ENCODE results near the gene CA6. TPM values are rescaled to one million over a fixed set of nuclear protein-coding genes. Genes with fewer than 3 reads are reported as not detected.

The CA6 gene
- total RNA-seq, 1 experiment from 2014 or later: not detected

DNA sequence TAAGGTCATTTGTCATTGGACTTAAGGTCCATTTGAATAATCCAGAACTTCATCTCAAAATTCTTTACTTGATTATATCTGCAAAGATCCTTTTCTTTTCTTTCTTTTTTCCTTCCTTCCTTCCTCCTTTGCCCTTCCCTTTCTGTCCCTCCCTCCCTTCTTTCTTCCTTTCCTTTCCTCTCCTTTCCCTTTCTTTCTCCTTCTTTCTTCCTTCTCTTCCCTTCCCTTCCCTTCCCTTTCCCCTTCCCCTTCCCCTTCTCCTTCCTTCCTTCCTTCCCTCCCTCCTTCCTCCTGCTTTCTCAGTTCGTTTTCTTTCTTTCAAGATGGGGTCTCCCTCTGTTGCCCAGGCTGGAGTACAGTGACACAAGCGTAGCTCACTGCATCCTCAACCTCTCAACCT lies 35.5 kb downstream of the CA6 start:
- ChIA-PET POLR2A (no interaction called here), CTCF (no interaction called here)
- Histone ChIP-seq H3K4me3 (ENCODE audit: low read depth in 2 of 2, low read length in 2 of 2) (no peak overlapping the region), H3K9me3 (ENCODE audit: control insufficient read depth, insufficient read depth, low read depth, low read length) (no peaks in the 10 kb centered on the region), H3K36me3 (ENCODE audit: control insufficient read depth, insufficient read depth, low read length) (no peaks in the 10 kb centered on the region), H3K4me1 (ENCODE audit: control insufficient read depth, insufficient read depth, low read length) (peaks cover 20% of the 10 kb centered on the region), H3K27me3 (ENCODE audit: control insufficient read depth, insufficient read depth, low read length) (no peaks in the 10 kb centered on the region), H3K27ac (ENCODE audit: low read length) (no peak overlapping the region)
- ATAC-seq (no peak), DNase-seq (ENCODE audit: low read depth, low spot score) (no peak)
- in situ Hi-C loops (cut with HindIII; ENCODE audit: low pct_unique_long_range_greater_than_20kb, low sequenced_read_pairs) (no loop called here), intact Hi-C loops (cut with micrococcal nuclease; ENCODE audit: unreplicated experiment) (no loop called here)
- BruUV-seq (replicated peaks): no TSS peak
- TF ChIP-seq, protein P1, sequence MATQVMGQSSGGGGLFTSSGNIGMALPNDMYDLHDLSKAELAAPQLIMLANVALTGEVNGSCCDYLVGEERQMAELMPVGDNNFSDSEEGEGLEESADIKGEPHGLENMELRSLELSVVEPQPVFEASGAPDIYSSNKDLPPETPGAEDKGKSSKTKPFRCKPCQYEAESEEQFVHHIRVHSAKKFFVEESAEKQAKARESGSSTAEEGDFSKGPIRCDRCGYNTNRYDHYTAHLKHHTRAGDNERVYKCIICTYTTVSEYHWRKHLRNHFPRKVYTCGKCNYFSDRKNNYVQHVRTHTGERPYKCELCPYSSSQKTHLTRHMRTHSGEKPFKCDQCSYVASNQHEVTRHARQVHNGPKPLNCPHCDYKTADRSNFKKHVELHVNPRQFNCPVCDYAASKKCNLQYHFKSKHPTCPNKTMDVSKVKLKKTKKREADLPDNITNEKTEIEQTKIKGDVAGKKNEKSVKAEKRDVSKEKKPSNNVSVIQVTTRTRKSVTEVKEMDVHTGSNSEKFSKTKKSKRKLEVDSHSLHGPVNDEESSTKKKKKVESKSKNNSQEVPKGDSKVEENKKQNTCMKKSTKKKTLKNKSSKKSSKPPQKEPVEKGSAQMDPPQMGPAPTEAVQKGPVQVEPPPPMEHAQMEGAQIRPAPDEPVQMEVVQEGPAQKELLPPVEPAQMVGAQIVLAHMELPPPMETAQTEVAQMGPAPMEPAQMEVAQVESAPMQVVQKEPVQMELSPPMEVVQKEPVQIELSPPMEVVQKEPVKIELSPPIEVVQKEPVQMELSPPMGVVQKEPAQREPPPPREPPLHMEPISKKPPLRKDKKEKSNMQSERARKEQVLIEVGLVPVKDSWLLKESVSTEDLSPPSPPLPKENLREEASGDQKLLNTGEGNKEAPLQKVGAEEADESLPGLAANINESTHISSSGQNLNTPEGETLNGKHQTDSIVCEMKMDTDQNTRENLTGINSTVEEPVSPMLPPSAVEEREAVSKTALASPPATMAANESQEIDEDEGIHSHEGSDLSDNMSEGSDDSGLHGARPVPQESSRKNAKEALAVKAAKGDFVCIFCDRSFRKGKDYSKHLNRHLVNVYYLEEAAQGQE (IDR thresholded peaks at IDR 0.05; ENCODE audit: insufficient read depth in 1 of 2, low read depth in 2 of 2, low read length in 1 of 2): no peak
- TF ChIP-seq POLR2AphosphoS5 (IDR thresholded peaks at IDR 0.05; ENCODE audit: low read depth, low read length) (no peak), TCF7L2 (IDR thresholded peaks at IDR 0.05; ENCODE audit: low read depth, low read length) (no peak)
- TF ChIP-seq, protein P2, sequence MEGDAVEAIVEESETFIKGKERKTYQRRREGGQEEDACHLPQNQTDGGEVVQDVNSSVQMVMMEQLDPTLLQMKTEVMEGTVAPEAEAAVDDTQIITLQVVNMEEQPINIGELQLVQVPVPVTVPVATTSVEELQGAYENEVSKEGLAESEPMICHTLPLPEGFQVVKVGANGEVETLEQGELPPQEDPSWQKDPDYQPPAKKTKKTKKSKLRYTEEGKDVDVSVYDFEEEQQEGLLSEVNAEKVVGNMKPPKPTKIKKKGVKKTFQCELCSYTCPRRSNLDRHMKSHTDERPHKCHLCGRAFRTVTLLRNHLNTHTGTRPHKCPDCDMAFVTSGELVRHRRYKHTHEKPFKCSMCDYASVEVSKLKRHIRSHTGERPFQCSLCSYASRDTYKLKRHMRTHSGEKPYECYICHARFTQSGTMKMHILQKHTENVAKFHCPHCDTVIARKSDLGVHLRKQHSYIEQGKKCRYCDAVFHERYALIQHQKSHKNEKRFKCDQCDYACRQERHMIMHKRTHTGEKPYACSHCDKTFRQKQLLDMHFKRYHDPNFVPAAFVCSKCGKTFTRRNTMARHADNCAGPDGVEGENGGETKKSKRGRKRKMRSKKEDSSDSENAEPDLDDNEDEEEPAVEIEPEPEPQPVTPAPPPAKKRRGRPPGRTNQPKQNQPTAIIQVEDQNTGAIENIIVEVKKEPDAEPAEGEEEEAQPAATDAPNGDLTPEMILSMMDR (IDR thresholded peaks at IDR 0.05): no peak

DNA sequence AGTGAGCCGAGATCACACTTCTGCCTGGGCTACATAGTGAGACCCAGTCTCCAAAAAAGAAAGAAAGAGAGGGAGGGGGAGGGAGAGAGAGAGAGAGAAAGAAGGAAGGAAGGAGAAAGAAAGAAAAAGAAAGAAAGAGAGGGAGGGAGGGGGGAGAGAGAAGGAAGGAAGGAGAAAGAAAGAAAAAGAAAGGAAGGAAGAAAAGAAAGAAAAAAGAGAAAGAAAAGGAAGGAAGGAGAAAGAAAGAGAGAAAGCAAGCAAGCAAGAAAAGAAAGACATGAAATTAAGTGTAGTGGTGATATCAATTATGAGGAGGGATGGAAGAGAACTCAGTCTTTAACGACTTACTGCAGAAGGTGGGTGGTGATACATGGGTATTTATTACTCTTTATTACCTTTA lies 38.5 kb downstream of the CA6 start:
- Histone ChIP-seq H3K9me3 (ENCODE audit: control insufficient read depth, insufficient read depth, low read depth, low read length) (no peaks in the 10 kb centered on the region), H3K4me1 (ENCODE audit: control insufficient read depth, insufficient read depth, low read length) (peaks cover 40% of the 10 kb centered on the region), H3K4me3 (ENCODE audit: low read depth in 2 of 2, low read length in 2 of 2) (no peak overlapping the region), H3K27me3 (ENCODE audit: control insufficient read depth, insufficient read depth, low read length) (no peaks in the 10 kb centered on the region), H3K27ac (ENCODE audit: low read length) (peak overlapping the region; percentile 48), H3K36me3 (ENCODE audit: control insufficient read depth, insufficient read depth, low read length) (no peaks in the 10 kb centered on the region)
- in situ Hi-C loops (cut with HindIII; ENCODE audit: low pct_unique_long_range_greater_than_20kb, low sequenced_read_pairs): no loop called here
- CTCF ChIA-PET: no interaction called here
- ATAC-seq (no peak), DNase-seq (ENCODE audit: low read depth, low spot score) (no peak)
- POLR2A ChIA-PET: no interaction called here
- TF ChIP-seq POLR2AphosphoS5 (IDR thresholded peaks at IDR 0.05; ENCODE audit: low read depth, low read length): no peak
- TF ChIP-seq SIN3A (IDR thresholded peaks at IDR 0.05; ENCODE audit: borderline replicate concordance, insufficient read depth, low read depth, low read length): no peak
- TF ChIP-seq, protein P2 (IDR thresholded peaks at IDR 0.05): no peak
- TF ChIP-seq TCF7L2 (IDR thresholded peaks at IDR 0.05; ENCODE audit: low read depth, low read length): no peak
- TF ChIP-seq, protein P1 (IDR thresholded peaks at IDR 0.05; ENCODE audit: insufficient read depth in 1 of 2, low read depth in 2 of 2, low read length in 1 of 2): no peak
- BruUV-seq (replicated peaks): no TSS peak
- intact Hi-C loops (cut with micrococcal nuclease; ENCODE audit: unreplicated experiment): no loop called here
